GM18498 (cell line): ENCODE measurements around the gene CCDC150.
A peak's percentile ranks its signal among the peaks of the same experiment; 100 is the strongest.
"Not testable (repeated sequence)": the region's sequence is repeated elsewhere in the genome, so short reads cannot be mapped to it uniquely, and the experiment has no call there.

Experiments used
- ATAC-seq: cut with Tn5 transposase; IDR thresholded peaks from one replicate; pipeline ENCODE4 v1.9.1; 2021; ENCODE audit warnings: mild to moderate bottlenecking, moderate library complexity; ENCODE audit not compliant: unreplicated experiment

The CCDC150 gene

GRCh38 chr2:196703695-196704094 lies 64.2 kb downstream of the CCDC150 start:
- ATAC-seq, result no peak

GRCh38 chr2:196710056-196710455 lies 70.5 kb downstream of the CCDC150 start:
- not testable (repeated sequence) for ATAC-seq

DNA sequence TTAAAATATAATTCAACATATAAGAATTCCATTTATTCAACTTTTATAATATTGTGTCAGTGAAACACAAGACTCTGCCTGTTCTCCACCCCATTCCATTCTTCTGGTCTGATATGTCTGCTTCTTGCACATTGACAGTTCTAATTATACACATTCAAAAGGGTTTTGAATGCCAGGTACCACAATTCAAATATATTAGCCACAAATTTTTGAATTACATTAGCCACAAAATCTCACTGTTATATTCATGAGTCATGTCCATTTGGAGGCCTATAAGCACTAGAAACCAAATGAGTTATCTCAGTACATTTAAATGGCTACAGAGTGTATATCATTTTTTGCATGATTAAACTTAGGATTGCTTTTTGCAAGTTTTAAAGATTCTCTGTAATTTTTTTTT lies 72.1 kb downstream of the CCDC150 start:
- ATAC-seq, result no peak

GRCh38 chr2:196712867-196713266 lies 73.4 kb downstream of the CCDC150 start:
- no peak for ATAC-seq

- no peak for ATAC-seq
Measured at GRCh38 chr2:196718419-196719109, 79.0 kb downstream of the CCDC150 start.

DNA sequence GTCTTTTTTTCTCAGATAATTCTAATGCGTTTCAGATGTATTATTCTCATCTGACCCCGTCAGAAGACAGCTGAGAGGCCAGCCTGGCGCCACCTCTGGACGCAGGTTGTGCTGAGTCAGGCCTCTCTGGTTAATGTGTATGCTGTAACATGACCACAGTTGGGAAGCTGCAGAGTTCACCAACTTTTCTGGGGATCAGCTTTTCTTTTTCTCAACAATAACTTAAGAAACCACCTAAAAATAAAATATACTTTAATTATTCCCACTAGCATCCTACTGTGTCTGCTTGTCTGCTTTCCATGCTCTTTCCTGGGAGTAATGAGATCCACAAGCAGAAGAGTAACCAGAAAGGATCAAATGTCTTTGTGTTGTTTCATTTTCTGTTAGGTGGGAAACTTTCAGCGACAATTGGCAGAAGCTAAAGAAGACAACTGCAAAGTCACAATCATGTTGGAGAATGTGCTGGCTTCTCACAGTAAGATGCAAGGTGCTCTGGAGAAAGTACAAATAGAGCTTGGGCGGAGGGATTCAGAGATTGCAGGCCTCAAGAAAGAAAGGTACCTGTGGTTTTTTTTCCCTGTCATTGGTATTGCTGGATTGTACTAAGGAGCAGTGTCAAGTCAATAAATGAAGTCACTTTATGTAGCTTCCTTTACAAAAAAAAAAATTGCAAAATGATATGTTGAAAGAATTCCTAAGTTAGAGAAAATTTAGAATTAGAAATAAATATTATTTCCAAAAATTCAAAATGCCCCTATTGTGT lies 79.8 kb downstream of the CCDC150 start:
- peak; percentile 79 for ATAC-seq

DNA sequence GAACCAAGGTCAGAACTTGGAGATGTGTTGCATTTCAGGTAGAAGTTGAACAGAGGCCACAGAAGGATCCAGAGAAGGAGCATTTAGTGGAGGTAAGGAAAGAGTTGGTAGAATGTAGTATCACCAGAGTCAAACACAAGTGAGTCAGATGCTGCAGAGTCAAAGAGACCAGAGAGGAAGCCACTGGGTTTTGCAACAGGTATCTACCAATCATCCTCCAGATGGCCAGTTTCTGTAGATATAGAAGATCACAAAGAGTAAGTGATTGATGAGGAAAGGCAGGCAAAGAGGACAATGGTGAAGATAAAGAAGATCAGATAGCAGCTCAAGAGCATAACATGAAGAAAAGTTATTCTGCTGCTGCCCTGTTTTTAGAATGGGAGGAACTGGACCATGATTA lies 84.1 kb downstream of the CCDC150 start:
- ATAC-seq, result no peak

GRCh38 chr2:196725218-196725617 lies 85.7 kb downstream of the CCDC150 start:
- ATAC-seq, result no peak

GRCh38 chr2:196725882-196726281 lies 86.4 kb downstream of the CCDC150 start:
- no peak for ATAC-seq

DNA sequence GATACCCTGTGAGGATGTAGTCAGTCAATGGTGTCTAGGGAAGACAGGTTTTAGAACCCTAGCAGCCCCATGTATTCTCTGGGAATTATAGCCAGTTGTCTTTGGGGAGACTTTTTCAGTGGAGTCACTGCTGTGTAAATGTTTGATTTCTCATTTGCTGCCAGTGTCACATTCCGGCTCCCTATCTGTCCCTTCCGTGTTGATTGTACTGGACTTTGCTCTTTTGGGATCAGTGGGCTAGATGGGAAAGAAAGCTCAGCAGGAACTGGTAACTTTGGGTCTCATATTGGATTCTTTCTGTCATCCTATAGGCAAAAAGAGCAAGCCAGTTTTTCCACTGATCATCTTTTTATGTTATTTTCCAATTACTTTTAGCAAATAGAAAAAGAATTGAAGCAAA lies 89.9 kb downstream of the CCDC150 start:
- no peak for ATAC-seq

DNA sequence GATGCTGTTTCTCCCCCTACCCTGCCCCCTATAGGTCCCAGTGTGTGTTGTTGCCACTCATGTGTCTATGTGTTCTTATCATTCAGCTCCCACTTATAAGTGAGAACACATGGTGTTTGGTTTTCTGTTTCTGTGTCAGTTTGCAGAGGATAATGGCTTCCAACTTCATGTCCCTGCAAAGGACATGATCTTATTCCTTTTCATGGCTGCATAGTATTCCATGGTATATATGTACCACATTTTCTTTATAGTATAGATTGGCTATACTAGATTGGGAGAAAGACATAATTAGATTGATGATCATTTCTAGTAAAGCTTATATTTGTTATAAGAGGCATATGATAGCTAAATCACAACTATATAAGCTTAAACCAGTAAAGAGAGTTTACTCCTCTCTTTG lies 97.1 kb downstream of the CCDC150 start:
- ATAC-seq, result not testable (repeated sequence)

DNA sequence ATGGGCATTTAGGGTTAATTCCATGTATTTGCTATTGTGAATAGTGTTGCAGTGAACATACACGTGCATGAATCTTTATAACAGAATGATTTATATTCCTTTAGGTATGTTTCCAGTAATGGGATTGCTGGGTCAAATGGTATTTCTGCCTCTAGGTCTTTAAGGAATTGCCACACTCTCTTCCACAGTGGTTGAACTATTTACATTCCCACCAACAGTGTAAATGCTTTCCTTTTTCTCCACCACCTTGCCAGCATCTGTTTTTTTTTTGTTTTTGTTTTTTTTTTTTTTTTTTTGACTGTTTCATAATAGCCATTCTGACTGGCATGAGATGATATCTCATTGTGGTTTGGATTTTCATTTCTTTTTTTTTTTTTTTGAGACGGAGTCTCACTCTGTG lies 97.5 kb downstream of the CCDC150 start:
- no peak for ATAC-seq

DNA sequence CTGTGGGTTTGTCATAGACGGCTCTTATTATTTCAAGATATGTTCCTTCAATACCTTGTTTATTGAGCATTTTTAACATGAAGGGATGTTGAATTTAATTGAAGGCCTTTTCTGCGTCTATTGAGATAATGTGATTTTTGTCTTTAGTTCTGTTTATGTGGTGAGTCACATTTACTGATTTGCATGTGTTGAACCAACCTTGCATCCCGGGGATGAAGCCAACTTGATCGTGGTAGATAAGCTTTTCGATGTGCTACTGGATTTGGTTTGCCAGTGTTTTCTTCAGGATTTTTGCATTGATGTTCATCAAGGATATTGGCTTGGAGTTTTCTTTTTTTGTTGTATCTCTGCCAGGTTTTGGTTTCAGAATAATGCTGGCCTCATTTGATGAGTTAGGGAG lies 99.5 kb downstream of the CCDC150 start:
- ATAC-seq, result no peak

- no peak for ATAC-seq
Measured at GRCh38 chr2:196742216-196742615, 102.7 kb downstream of the CCDC150 start.

- ATAC-seq, result no peak
Measured at GRCh38 chr2:196742685-196743084, 103.2 kb downstream of the CCDC150 start.

GRCh38 chr2:196743165-196743564 lies 103.7 kb downstream of the CCDC150 start:
- ATAC-seq, result no peak

- ATAC-seq, result no peak
Measured at GRCh38 chr2:196745711-196746110, 106.2 kb downstream of the CCDC150 start.

GRCh38 chr2:196747400-196747799 lies 107.9 kb downstream of the CCDC150 start:
- no peak for ATAC-seq

DNA sequence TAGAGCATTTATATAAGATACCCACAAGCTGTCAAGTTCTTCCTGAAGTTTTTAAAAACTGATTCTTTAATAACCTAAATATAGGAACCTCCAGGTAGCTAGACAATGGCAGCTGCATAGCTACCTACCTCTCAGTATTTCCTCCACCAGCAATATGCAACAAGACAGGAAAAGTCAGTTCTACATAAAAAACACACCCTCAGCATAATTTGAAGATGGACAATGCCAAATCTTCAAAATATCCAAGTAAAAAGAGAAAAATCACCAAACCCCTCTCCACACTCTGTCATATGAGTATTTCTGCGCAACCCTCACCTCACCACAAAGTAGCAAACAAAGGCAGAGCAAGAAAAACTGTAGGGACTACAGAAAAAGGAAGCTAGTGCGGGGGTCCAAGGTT lies 108.6 kb downstream of the CCDC150 start:
- ATAC-seq, result no peak

DNA sequence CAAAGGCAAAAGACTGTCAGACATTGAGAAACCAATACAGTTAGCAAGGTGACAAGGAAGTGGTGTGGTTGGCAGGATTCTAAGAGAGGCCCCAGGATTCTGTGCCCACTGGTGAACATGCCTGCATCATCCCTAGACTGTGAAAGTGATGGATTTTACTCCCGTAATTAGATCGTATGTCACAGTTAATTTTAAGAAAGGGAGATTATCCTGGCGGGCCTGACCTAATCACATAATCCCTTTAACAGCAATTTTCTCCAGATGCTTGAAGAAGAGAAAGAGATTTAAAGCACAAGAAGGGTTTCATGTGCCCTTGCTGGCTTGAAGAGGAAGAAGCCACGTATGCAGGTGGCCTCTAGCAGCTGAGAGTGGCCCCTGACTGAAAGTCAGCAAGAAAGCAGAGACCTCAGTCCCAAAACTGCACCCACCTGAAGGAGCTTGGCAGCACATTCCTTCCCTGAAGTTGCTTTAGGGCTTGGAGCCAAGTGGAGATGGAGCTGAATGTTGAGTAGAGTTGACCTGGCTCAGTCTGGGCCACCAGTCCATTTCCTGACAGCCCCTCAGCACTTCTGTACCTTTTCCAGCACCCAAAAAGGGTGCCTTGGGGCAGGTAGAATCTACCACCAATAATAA lies 110.9 kb downstream of the CCDC150 start:
- peak; percentile 19 for ATAC-seq

DNA sequence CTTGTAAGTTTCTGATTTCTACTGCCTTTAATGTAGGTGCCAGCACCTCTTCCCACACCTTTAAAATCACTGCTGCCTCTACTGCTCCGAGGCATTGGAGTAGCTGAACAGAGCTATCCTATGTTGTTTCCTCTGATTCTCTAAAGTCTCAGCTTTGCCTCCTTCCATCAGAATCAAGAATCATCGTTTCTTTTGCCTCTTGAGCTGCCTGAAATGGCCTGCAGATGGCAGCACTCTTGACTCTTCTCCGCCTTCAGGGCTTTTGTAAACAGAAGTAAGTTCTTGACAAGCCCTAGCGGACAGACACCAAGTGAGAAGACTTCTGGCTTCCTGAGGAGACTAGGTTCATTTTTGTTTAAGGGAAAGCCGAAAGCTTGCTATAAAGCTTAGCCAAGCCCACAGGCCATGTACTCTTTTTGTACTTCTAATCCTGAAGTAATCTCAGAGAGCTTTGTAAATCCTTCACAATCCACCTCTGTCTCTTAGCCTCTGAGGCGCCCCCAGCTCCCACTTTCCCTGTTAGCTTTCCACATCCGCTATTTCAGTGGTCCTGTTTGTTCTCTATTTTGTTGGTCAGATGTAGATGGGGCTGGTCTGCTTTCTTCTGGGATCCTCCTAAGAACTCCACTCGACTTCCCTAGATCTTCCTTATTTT lies 111.6 kb downstream of the CCDC150 start:
- ATAC-seq, result peak; percentile 97
